Cortex of kidney (tissue), 1 donor: Measurements from ENCODE around the gene LZTS3.
"Not testable (repeated sequence)": the region's sequence is repeated elsewhere in the genome, so short reads cannot be mapped to it uniquely, and the experiment has no call there.

Source experiments
- DNase-seq: peaks from one replicate; lab custom pipeline; 2025; lab: John Stamatoyannopoulos, UW

Gene LZTS3

GRCh38 chr20:3192226-3193015, 19.1 kb upstream of the LZTS3 start:
- no peak for DNase-seq

- DNase-seq, result no peak
These were observed 17.3 kb upstream of the LZTS3 start for GRCh38 chr20:3190681-3191111.

GRCh38 chr20:3189561-3190131, 16.3 kb upstream of the LZTS3 start:
- no peak for DNase-seq

GRCh38 chr20:3188823-3189413, 15.6 kb upstream of the LZTS3 start:
- no peak for DNase-seq

- not testable (repeated sequence) for DNase-seq
These were observed 14.5 kb upstream of the LZTS3 start for GRCh38 chr20:3187861-3188260.

- DNase-seq, result no peak
These were observed 10.7 kb upstream of the LZTS3 start for GRCh38 chr20:3183896-3184612.

GRCh38 chr20:3182429-3182828, 9.1 kb upstream of the LZTS3 start:
- DNase-seq, result not testable (repeated sequence)

- no peak for DNase-seq
These were observed 7.9 kb upstream of the LZTS3 start for GRCh38 chr20:3181270-3181669.

GRCh38 chr20:3180319-3180718, 7.0 kb upstream of the LZTS3 start:
- no peak for DNase-seq

- DNase-seq, result no peak
These were observed 4.6 kb upstream of the LZTS3 start for GRCh38 chr20:3177746-3178485.

- DNase-seq, result no peak
These were observed 1.9 kb upstream of the LZTS3 start for GRCh38 chr20:3175270-3175669.

GRCh38 chr20:3174442-3175261, 1.3 kb upstream of the LZTS3 start:
- no peak for DNase-seq

- DNase-seq, result peak; percentile 32
These were observed 477 bp upstream of the LZTS3 start for GRCh38 chr20:3173610-3174441.

GRCh38 chr20:3172126-3172932, 1.0 kb downstream of the LZTS3 start:
- no peak for DNase-seq

- no peak for DNase-seq
These were observed 1.8 kb downstream of the LZTS3 start for GRCh38 chr20:3171391-3172125.

GRCh38 chr20:3168829-3169590, 4.3 kb downstream of the LZTS3 start:
- DNase-seq, result no peak

GRCh38 chr20:3168079-3168828, 5.1 kb downstream of the LZTS3 start:
- DNase-seq, result no peak
